Hepatocyte (in vitro differentiated cells): Measurements from ENCODE around the gene PPIP5K2.

ENCODE experiments used
- CTCF ChIP-seq: fragments of 200-600 bp; sonication (generic); IDR thresholded peaks from 2 replicates; pipeline ENCODE4 v1.5.1; 2016; ENCODE audit warnings: antibody characterized with exemption, mild to moderate bottlenecking; ENCODE audit not compliant: poor library complexity
- EZH2 ChIP-seq: fragments of 200-600 bp; sonication (generic); IDR thresholded peaks from 2 replicates; pipeline ENCODE4 v1.6.1; 2016; ENCODE audit warnings: antibody characterized with exemption, mild to moderate bottlenecking, borderline replicate concordance
- EZH2phosphoT487 ChIP-seq: fragments of 200-600 bp; sonication (generic); IDR thresholded peaks from one replicate; pipeline ENCODE4 v1.6.1; 2018; ENCODE audit warnings: antibody characterized with exemption, mild to moderate bottlenecking, low read depth, moderate library complexity; ENCODE audit not compliant: unreplicated experiment, severe bottlenecking

GRCh38 chr5:103237778-103238177 is 117.7 kb downstream of the PPIP5K2 start:
- TF ChIP-seq CTCF, result no peak
- TF ChIP-seq EZH2, result no peak
- TF ChIP-seq EZH2phosphoT487, result no peak
